Embryonic facial prominence (tissue), 1 donor: ENCODE measurements around the gene PGBD5.
"Not testable (repeated sequence)": the region's sequence is repeated elsewhere in the genome, so short reads cannot be mapped to it uniquely, and the experiment has no call there.

Experiments used
- DNase-seq: peaks from one replicate; pipeline ENCODE4 v3.0.0-alpha.2; 2016; ENCODE audit errors: extremely low spot score

The PGBD5 gene, protein sequence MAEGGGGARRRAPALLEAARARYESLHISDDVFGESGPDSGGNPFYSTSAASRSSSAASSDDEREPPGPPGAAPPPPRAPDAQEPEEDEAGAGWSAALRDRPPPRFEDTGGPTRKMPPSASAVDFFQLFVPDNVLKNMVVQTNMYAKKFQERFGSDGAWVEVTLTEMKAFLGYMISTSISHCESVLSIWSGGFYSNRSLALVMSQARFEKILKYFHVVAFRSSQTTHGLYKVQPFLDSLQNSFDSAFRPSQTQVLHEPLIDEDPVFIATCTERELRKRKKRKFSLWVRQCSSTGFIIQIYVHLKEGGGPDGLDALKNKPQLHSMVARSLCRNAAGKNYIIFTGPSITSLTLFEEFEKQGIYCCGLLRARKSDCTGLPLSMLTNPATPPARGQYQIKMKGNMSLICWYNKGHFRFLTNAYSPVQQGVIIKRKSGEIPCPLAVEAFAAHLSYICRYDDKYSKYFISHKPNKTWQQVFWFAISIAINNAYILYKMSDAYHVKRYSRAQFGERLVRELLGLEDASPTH

DNA sequence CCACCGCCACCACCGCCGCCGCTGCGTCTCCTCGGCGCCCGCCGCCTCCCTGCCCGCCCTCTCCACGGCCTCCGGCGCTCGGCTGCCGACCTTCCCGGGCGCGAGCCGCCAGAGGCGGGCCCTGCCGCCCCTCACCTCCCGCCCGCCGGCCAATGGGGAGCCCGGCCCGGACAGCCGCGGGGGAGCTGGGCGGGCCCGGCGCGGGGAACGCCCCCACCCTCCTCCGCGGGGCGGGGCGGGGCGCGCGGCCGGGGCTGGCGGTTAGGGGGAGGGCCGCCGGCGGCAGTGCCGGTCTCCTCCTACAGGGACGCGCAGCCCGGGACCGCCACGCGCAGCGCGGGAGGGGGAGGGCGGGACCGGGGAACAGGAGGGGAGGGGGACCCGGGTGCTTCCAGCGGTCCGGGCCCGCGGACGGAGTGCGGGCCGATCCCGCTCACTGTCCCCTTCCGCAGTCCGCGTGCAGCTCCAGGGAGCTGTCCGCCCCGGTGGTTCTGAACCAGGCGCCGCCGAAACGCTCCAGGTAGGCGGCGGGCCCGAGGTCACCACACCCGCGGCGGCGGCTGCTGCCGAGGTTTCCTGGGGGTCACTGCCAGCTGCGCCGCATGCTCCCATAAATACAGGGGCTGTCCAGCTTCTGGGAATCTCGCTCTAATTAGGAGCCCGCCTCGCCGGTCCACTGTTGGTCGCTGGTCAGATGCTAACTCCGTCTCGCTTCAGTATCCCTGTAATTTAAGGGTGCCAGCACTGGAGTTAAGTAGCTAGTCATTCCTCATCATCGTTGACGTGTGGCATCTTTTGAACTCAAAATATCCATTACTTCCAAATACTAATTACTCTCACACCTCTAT, at the start of gene PGBD5:
PGBD5 (minus strand) TSS at position 87 of the 848 bp plus-strand sequence. CDS start 404 bp downstream, outside the sequence.
- DNase-seq: peak; percentile 68

GRCh38 chr1:230474924-230475323, 48.8 kb upstream of the PGBD5 start:
- not testable (repeated sequence) for DNase-seq

GRCh38 chr1:230470750-230471149, 44.6 kb upstream of the PGBD5 start:
- DNase-seq: not testable (repeated sequence)

GRCh38 chr1:230469271-230469670, 43.1 kb upstream of the PGBD5 start:
- DNase-seq: no peak

GRCh38 chr1:230465691-230466090, 39.6 kb upstream of the PGBD5 start:
- no peak for DNase-seq

DNA sequence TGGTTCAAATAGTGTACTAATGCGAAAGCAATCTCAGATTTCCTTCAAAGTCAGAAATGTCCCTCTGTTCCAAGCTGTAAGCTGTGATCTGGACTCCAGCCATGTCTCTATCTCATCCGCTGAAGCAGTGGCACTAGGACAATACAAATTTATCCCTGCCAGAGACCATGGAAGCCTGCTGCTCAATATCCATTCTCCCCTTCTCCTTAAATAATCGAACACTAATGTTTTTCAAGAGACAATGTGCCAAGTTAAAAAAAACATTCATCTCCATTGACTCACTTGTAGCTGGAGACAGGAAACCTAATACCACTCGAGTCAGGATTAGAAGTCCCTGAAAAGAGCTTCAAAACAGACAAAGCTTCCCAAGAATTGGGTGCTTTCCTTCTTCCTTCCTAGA, 38.5 kb upstream of the PGBD5 start:
- no peak for DNase-seq

- DNase-seq: no peak
Measured at GRCh38 chr1:230463760-230464159, 37.6 kb upstream of the PGBD5 start.

DNA sequence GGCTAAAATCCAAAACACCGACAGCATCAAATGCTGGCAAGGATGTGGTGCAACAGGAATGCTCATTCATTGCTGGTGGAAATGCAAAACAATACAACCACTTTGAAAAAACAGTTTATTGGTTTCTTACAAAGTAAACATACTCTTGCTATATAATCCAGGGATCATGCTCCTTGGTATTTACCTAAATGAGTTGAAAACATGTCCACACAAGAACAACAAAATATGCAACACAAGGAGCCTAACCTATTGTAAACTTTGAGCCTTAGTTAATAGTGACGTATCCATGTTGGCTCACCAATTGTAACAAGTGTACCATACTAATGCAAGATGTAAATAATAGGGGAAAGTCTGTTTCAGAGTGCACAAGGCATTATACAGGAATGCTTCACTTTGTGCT, 37.2 kb upstream of the PGBD5 start:
- DNase-seq: no peak

DNA sequence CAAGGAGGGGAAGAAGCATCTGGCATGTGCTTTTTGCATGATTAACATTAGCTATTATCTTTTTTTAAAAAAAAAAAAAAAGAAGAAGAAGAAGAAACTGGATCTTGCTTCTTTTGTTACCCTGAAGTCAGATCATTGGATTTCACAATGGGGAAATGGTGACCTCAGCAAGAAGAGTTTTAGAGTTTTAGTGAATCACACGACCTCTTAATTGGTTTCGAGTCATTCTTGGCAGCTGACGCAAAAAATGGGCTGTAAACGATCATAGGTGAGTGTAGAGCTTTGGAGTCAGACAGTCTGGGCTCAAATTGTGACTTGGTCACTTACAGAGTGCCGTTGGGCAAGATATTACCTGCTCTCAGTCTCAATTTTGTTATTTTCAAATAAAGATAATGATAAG, 33.3 kb upstream of the PGBD5 start:
- DNase-seq: no peak

GRCh38 chr1:230458509-230458908, 32.4 kb upstream of the PGBD5 start:
- DNase-seq: no peak

GRCh38 chr1:230456478-230456877, 30.3 kb upstream of the PGBD5 start:
- no peak for DNase-seq

GRCh38 chr1:230455291-230455690, 29.2 kb upstream of the PGBD5 start:
- no peak for DNase-seq

DNA sequence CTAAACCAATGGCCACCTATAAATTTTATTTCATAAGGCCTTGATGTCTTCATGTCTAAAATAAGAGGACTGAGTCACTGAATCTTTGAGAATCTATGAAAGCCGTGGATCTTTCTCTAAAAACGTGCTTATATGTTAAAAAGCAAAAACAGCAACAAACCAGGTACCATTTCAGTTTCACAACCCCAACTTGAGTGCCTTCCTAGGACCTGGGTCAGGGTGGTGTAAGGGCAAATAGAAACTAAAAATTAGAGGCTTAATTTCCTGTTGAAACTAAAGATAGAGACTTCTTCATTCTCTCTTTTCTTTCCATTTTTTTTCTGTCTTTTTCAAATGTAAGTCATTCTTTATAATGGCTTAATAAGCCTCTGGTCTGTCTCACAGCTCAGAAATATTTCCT, 27.2 kb upstream of the PGBD5 start:
- no peak for DNase-seq

DNA sequence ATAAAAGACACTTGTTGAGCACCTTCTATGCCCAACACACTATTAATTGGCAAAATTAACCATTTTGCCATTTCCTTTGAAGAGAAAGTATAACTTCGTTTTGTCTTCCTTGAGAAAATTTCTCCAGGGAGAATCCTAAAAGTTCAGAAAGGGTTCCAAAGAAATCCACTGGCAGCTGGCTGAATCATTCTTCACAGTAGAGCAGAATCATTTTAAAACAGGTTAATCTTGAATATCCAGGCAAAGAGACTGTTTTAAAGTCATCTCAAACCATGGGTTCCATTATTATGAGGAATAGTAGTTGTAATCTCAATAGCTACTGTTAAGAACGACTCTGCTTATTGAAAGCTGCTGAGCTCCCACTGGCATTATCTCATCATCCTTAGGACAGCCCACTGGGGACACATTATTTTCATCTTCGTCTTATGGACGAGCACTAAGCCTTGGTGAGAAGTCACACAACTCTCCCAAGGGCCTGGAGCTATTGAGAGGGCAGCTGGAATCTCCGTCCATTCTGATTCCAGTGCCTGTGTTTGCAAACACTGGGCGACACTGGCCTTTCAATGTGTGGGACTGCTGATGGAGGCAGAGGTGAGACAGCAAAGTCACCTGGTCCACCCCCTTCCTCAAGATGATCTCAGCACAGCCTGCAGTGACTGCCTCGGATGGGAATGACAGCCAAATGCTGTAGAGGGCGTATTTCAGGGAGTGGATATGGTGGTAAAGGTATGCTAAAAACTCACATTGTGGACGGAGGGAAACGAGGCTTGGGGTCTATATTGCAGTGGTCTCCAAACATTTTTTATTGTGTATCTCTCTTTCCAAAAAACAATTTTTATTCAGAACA, 15.3 kb upstream of the PGBD5 start:
- DNase-seq: no peak

DNA sequence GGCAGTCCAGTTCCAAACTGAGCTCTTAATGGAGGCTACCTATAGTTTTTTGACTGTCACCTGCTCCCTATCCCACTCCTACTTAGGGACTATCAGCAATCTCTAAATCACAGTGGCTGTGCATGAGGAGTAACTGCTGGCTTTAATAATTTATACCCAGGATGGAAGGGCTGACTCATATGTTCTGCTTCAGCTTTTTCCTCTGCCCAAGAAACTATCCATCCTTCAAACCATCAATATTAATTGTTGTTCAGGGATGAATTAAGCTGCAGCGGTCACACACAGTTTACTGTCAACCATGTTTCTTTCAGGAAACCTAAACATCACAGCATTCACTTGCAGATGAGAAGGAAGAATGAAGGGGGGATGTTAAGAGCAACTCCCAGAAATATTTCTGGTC, 9.0 kb upstream of the PGBD5 start:
- DNase-seq: no peak

GRCh38 chr1:230431527-230431926, 5.4 kb upstream of the PGBD5 start:
- DNase-seq: no peak

DNA sequence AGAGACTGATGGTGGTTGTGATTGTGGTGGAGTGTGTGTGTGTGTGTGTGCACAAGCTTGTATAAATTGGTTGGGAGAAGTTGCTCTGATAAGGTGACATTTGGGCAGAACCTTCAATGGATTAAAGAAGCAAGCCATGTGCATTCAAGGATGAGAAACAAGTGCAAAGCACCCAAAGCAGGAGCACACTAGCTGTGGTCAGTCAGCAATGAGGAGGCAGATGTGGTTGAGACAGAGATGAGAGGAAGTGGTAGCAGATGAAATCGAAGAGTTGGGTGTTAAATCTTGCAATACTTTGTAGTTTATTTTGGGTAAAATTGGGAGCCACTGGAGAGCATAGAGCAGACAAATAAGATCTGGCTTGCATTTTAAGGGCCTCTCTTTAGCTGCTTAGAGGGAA, 4.4 kb upstream of the PGBD5 start:
- no peak for DNase-seq

GRCh38 chr1:230429067-230429735, 3.1 kb upstream of the PGBD5 start:
- DNase-seq: no peak

DNA sequence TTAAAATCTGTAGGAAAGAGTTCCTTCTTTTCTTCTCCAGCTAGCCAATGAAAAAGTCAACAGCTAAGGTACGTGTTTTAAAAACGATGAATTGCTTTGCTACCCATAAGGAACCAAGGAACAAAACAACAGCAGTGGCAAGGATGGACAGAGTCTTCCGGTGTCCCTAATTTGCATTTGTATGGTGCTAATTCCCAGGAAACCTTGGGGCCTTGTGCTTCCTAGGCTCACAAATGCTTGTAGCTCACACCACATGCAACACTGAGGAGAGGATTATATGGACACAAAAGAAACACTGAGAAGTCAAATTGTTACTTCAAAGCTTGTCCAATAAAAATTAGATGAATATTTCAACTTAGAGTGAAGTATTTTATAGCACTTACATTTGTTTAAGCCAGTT, 1.8 kb upstream of the PGBD5 start:
- DNase-seq: no peak

GRCh38 chr1:230427094-230427876, 1.2 kb upstream of the PGBD5 start:
- DNase-seq: no peak
